Motor neuron (in vitro differentiated cells): ENCODE data around the gene ZFP3. TPM values are rescaled to one million over a fixed set of nuclear protein-coding genes. Genes with fewer than 3 reads are reported as not detected.
A peak's percentile ranks its signal among the peaks of the same experiment; 100 is the strongest.
"Not testable (repeated sequence)": the region's sequence is repeated elsewhere in the genome, so short reads cannot be mapped to it uniquely, and the experiment has no call there.

Source experiments
- ATAC-seq, 8 experiments: fragments of 200-7000 bp; cut with Tn5 transposase; replicated peaks in 6 of 8; 2 replicates each; pipeline ENCODE4 v1.8.0; 2021; ENCODE audit warnings: mild to moderate bottlenecking in 8 of 8, moderate library complexity in 8 of 8
- H3K27ac ChIP-seq, 2 donors: fragments of 250-450 bp; sonication (Bioruptor Pico); 2 replicates each; pipeline ENCODE4 v1.9.0; 2021; ENCODE audit warnings: antibody characterized with exemption in 2 of 2, mild to moderate bottlenecking in 2 of 2, moderate library complexity in 1 of 2
- H3K4me1 ChIP-seq, 2 donors: fragments of 250-450 bp; sonication (Bioruptor Pico); replicated peaks in 1 of 2; 2 replicates each; pipeline ENCODE4 v1.6.1; 2021; ENCODE audit warnings: antibody characterized with exemption in 2 of 2, mild to moderate bottlenecking in 2 of 2, moderate library complexity in 1 of 2
- H3K4me3 ChIP-seq, 5 donors: fragments of 250-450 bp; sonication (Bioruptor Pico); 2 replicates each; pipeline ENCODE4 v1.9.0; 2021; ENCODE audit warnings: antibody characterized with exemption in 5 of 5, mild to moderate bottlenecking in 5 of 5, moderate library complexity in 4 of 5
- WGBS, 10 experiments: fragments of 450-650 bp; shearing (Covaris generic); methylation state at CpG; one replicate each; pipeline ENCODE4 v1.0.0; 2022; 5-methylcytosine and 5-hydroxymethylcytosine counted together
- in situ Hi-C, 9 experiments: fragments of 400-800 bp; cut with MboI; loops; one replicate each; pipeline ENCODE4 v1.15.0; 2021; ENCODE audit warnings: low sequenced_read_pairs in 9 of 9, low pct_unique_long_range_greater_than_20kb in 2 of 9; ENCODE audit not compliant: unreplicated experiment in 9 of 9
- total RNA-seq, 8 experiments: library from RNA; unstranded; fragments of 300-600 nt; gene quantifications; 2 replicates each; pipeline versions ENCODE4 v1.2.3 to v1.2.4, GENCODE V29; 2022

ZFP3 gene
- total RNA-seq, 8 experiments from 2014 or later: 0.22 to 8.5 (median 1.6) TPM

- in situ Hi-C loops: no loop called here
Measured at GRCh38 chr17:5047446-5047845, 30.8 kb upstream of the ZFP3 start.

GRCh38 chr17:5049314-5049841 is 28.9 kb upstream of the ZFP3 start:
- no peak overlapping the region for H3K27ac ChIP-seq

More at GRCh38 chr17:5047446-5047845, 30.8 kb upstream of the ZFP3 start:
- no peak for ATAC-seq
- no peak overlapping the region for H3K4me3 ChIP-seq
- H3K27ac ChIP-seq: no peak overlapping the region
- H3K4me1 ChIP-seq: peaks cover 0 to 10% of the 10 kb centered on the region in 2 donors
- 0 to 88% (median 59%) methylated on average over 1 to 2 of the region's 2 CpGs; no CpG with 5 or more reads in 2 of the 10 experiments for WGBS, 10 experiments

GRCh38 chr17:5050278-5050677 is 28.0 kb upstream of the ZFP3 start:
- WGBS, 10 experiments: 0 to 70% (median 43%) methylated on average over 1 to 9 of the region's 9 CpGs; no CpG with 5 or more reads in 1 of the 10 experiments
- no peak overlapping the region for H3K27ac ChIP-seq
- no peak overlapping the region for H3K4me3 ChIP-seq
- peaks cover 0 to 10% of the 10 kb centered on the region in 2 donors for H3K4me1 ChIP-seq
- ATAC-seq: peak in 4 of 8 experiments; percentile 38 to 96 (median 72)
- in situ Hi-C loops: loop anchor here in 3 of 9 experiments (25.0 kb wide), 2 partner anchors 88 to 138 kb away; partner anchors contain the start of genes CHRNE (in 2 of the 3), ENO3 (in 1 of the 3) and SPAG7 (in 1 of the 3)

More at GRCh38 chr17:5049314-5049841, 28.9 kb upstream of the ZFP3 start:
- ATAC-seq: peak in 1 of 8 experiments; percentile 18
- H3K4me1 ChIP-seq: peaks cover 0 to 10% of the 10 kb centered on the region in 2 donors
- H3K4me3 ChIP-seq: no peak overlapping the region
- 29 to 100% (median 80%) methylated on average over 1 to 5 of the region's 5 CpGs; no CpG with 5 or more reads in 3 of the 10 experiments for whole genome bisulfite sequencing, 10 experiments
- in situ Hi-C loops: no loop called here

- 69 to 100% (median 79%) methylated on average over 1 to 9 of the region's 10 CpGs; no CpG with 5 or more reads in 3 of the 10 experiments for WGBS, 10 experiments
- in situ Hi-C loops: loop anchor here in 3 of 9 experiments (25.0 kb wide), 2 partner anchors 93 to 143 kb away; partner anchors contain the start of genes CHRNE (in 2 of the 3), ENO3 (in 1 of the 3) and SPAG7 (in 1 of the 3)
- no peak for ATAC-seq
- H3K4me1 ChIP-seq: no peaks in the 10 kb centered on the region
- H3K4me3 ChIP-seq: no peak overlapping the region
- H3K27ac ChIP-seq: no peak overlapping the region
Measured at GRCh38 chr17:5055543-5055942, 22.7 kb upstream of the ZFP3 start.

GRCh38 chr17:5065227-5065744 is 13.0 kb upstream of the ZFP3 start:
- ATAC-seq: no peak
- Histone ChIP-seq H3K27ac (no peak overlapping the region), H3K4me1 (no peaks in the 10 kb centered on the region), H3K4me3 (no peak overlapping the region)
- in situ Hi-C loops: loop anchor here in 3 of 9 experiments (25.0 kb wide), 2 partner anchors 103 to 153 kb away; partner anchors contain the start of genes CHRNE (in 2 of the 3), ENO3 (in 1 of the 3) and SPAG7 (in 1 of the 3)
- WGBS, 10 experiments: 60 to 100% (median 86%) methylated on average over 1 of the region's 1 CpG; no CpG with 5 or more reads in 3 of the 10 experiments

- 60 to 100% (median 86%) methylated on average over 1 to 3 of the region's 3 CpGs; no CpG with 5 or more reads in 4 of the 10 experiments for WGBS, 10 experiments
- in situ Hi-C loops: loop anchor here in 3 of 9 experiments (25.0 kb wide), 2 partner anchors 106 to 156 kb away; partner anchors contain the start of genes CHRNE (in 2 of the 3), ENO3 (in 1 of the 3) and SPAG7 (in 1 of the 3)
Measured at GRCh38 chr17:5068236-5068635, 10.0 kb upstream of the ZFP3 start.

GRCh38 chr17:5069724-5070123 is 8.5 kb upstream of the ZFP3 start:
- Histone ChIP-seq H3K4me3 (no peak overlapping the region), H3K27ac (no peak overlapping the region), H3K4me1 (no peaks in the 10 kb centered on the region)
- no peak for ATAC-seq
- in situ Hi-C loops: loop anchor here in 3 of 9 experiments (25.0 kb wide), 2 partner anchors 107 to 157 kb away; partner anchors contain the start of genes CHRNE (in 2 of the 3), ENO3 (in 1 of the 3) and SPAG7 (in 1 of the 3)
- WGBS, 10 experiments: 28 to 100% (median 82%) methylated on average over 1 to 4 of the region's 4 CpGs; no CpG with 5 or more reads in 1 of the 10 experiments

More at GRCh38 chr17:5068236-5068635, 10.0 kb upstream of the ZFP3 start:
- no peaks in the 10 kb centered on the region for H3K4me1 ChIP-seq
- H3K4me3 ChIP-seq: no peak overlapping the region
- H3K27ac ChIP-seq: no peak overlapping the region
- no peak for ATAC-seq

- H3K27ac ChIP-seq, ATAC-seq, in situ Hi-C loops, H3K4me1 ChIP-seq, H3K4me3 ChIP-seq: not testable (repeated sequence)
- whole genome bisulfite sequencing, 10 experiments: 40 to 90% (median 68%) methylated on average over 1 to 4 of the region's 5 CpGs; no CpG with 5 or more reads in 1 of the 10 experiments
Measured at GRCh38 chr17:5075472-5075871, 2.8 kb upstream of the ZFP3 start.

- H3K4me1 ChIP-seq, in situ Hi-C loops, ATAC-seq, H3K27ac ChIP-seq, H3K4me3 ChIP-seq: not testable (repeated sequence)
- 90 to 100% (median 98%) methylated on average over 1 to 18 of the region's 24 CpGs; no CpG with 5 or more reads in 1 of the 10 experiments for WGBS, 10 experiments
Measured at GRCh38 chr17:5077275-5077674, 992 bp upstream of the ZFP3 start.

GRCh38 chr17:5077781-5078105 is 524 bp upstream of the ZFP3 start:
- Histone ChIP-seq H3K4me3 (peak overlapping the region in 4 of 5 donors; percentile 29 to 44 (median 33)), H3K27ac (peak overlapping the region in 1 of 2 donors; percentile 75), H3K4me1 (no peaks in the 10 kb centered on the region)
- in situ Hi-C loops: no loop called here
- WGBS, 10 experiments: 11 to 98% (median 62%) methylated on average over 1 to 10 of the region's 14 CpGs; no CpG with 5 or more reads in 3 of the 10 experiments
- ATAC-seq: peak in 1 of 8 experiments; percentile 11

GRCh38 chr17:5080591-5080990 is 2.3 kb downstream of the ZFP3 start:
- H3K27ac ChIP-seq: no peak overlapping the region
- ATAC-seq: no peak
- in situ Hi-C loops: no loop called here
- no peak overlapping the region for H3K4me3 ChIP-seq
- no peaks in the 10 kb centered on the region for H3K4me1 ChIP-seq
- WGBS, 10 experiments: 43 to 92% (median 62%) methylated on average over 1 to 3 of the region's 3 CpGs; no CpG with 5 or more reads in 3 of the 10 experiments

GRCh38 chr17:5092218-5093010 is 14.1 kb downstream of the ZFP3 start:
- ATAC-seq: no peak
- no peak overlapping the region for H3K4me3 ChIP-seq
- H3K4me1 ChIP-seq: no peaks in the 10 kb centered on the region
- in situ Hi-C loops: no loop called here
- 72 to 94% (median 82%) methylated on average over 1 to 6 of the region's 6 CpGs for WGBS, 10 experiments
- H3K27ac ChIP-seq: no peak overlapping the region
